ENCODE data around the gene ZNF497. TPM values are rescaled to one million over a fixed set of nuclear protein-coding genes. Genes with fewer than 3 reads are reported as not detected.

Gene ZNF497
- total and polyA plus RNA-seq, 10 of the 15 experiments (the other 5 are each of a cell fraction or from before 2014, with no cell fraction given) = 0.09 to 0.82 (median 0.28) TPM

DNA sequence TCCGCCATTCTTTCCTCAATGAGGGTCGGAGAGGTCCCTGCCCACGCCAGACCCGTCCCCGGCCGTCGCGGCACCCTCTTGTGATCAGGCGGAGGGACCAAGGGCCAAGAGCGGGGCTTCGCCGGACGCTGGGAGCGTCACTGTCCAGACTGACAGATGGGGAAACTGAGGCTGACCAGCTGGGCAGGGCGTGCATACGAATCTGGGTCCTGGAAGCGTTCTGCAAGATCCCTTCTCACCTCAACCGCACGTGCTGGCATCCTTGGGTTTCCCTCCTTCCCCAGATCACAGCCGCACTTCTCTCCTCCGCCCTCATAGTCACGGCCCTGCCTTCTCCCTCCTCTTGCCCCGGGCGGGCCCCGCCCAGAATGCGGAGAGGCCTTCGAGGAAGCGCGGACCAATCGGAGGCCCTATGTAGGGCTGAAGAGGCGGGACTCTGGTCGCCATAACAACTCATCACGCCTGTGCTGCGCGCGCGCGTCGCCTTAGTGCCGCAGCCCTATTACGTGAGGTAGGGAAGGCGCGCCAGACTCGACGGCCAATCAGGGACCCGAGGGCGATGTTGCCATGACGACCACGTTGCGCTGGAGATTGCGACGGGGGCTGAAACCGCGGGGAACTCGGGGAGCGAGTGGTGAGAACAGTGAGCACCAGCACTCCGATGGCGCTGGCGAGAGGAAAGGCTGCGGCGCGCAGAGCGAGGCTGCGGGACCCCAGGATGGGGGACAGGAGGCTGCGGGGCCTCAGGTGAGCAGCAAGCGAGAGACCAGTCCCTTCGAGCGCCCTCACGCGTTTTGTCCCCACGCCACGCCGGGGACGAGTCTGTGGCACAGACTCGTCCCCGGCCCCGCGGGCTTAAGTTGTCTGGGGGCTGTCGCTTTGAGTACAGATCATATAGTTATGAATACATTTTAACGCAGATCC is 38.6 kb upstream of the ZNF497 start (continued):
- TF ChIP-seq, protein P1, sequence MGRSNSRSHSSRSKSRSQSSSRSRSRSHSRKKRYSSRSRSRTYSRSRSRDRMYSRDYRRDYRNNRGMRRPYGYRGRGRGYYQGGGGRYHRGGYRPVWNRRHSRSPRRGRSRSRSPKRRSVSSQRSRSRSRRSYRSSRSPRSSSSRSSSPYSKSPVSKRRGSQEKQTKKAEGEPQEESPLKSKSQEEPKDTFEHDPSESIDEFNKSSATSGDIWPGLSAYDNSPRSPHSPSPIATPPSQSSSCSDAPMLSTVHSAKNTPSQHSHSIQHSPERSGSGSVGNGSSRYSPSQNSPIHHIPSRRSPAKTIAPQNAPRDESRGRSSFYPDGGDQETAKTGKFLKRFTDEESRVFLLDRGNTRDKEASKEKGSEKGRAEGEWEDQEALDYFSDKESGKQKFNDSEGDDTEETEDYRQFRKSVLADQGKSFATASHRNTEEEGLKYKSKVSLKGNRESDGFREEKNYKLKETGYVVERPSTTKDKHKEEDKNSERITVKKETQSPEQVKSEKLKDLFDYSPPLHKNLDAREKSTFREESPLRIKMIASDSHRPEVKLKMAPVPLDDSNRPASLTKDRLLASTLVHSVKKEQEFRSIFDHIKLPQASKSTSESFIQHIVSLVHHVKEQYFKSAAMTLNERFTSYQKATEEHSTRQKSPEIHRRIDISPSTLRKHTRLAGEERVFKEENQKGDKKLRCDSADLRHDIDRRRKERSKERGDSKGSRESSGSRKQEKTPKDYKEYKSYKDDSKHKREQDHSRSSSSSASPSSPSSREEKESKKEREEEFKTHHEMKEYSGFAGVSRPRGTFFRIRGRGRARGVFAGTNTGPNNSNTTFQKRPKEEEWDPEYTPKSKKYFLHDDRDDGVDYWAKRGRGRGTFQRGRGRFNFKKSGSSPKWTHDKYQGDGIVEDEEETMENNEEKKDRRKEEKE (IDR thresholded peaks at IDR 0.05) = no peak
- TF ChIP-seq TBL1XR1 (IDR thresholded peaks at IDR 0.05; ENCODE audit: low read depth, low read length) (no peak; the same call in 1 of the 2 replicates), HCFC1 (IDR thresholded peaks at IDR 0.05; ENCODE audit: low read length) (peak; percentile 57), ZBTB33 (IDR thresholded peaks at IDR 0.05) (no peak), IKZF1 (conservative IDR thresholded peaks at IDR 0.05) (peak; percentile 45; the same call in 1 of the 2 replicates), CUX1 (IDR thresholded peaks at IDR 0.05; ENCODE audit: insufficient replicate concordance, low read depth, low read length) (no peak), CBX5 (IDR thresholded peaks at IDR 0.05; ENCODE audit: low read depth) (no peak), BMI1 (IDR thresholded peaks at IDR 0.05; ENCODE audit: borderline replicate concordance) (peak; percentile 100), SMC3 (IDR thresholded peaks at IDR 0.05; ENCODE audit: borderline replicate concordance, low read length) (no peak), SIN3A (IDR thresholded peaks at IDR 0.05; ENCODE audit: low read depth, low read length) (peak; percentile 83), SMAD5 (IDR thresholded peaks at IDR 0.05; ENCODE audit: low read depth) (0 out of 2 replicates have a peak, but pooled peaks have one; percentile 37)
- TF ChIP-seq, protein P2, sequence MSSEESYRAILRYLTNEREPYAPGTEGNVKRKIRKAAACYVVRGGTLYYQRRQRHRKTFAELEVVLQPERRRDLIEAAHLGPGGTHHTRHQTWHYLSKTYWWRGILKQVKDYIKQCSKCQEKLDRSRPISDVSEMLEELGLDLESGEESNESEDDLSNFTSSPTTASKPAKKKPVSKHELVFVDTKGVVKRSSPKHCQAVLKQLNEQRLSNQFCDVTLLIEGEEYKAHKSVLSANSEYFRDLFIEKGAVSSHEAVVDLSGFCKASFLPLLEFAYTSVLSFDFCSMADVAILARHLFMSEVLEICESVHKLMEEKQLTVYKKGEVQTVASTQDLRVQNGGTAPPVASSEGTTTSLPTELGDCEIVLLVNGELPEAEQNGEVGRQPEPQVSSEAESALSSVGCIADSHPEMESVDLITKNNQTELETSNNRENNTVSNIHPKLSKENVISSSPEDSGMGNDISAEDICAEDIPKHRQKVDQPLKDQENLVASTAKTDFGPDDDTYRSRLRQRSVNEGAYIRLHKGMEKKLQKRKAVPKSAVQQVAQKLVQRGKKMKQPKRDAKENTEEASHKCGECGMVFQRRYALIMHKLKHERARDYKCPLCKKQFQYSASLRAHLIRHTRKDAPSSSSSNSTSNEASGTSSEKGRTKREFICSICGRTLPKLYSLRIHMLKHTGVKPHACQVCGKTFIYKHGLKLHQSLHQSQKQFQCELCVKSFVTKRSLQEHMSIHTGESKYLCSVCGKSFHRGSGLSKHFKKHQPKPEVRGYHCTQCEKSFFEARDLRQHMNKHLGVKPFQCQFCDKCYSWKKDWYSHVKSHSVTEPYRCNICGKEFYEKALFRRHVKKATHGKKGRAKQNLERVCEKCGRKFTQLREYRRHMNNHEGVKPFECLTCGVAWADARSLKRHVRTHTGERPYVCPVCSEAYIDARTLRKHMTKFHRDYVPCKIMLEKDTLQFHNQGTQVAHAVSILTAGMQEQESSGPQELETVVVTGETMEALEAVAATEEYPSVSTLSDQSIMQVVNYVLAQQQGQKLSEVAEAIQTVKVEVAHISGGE (CRISPR knock-in tag; IDR thresholded peaks at IDR 0.05) = no peak
- TF ChIP-seq, protein P3, sequence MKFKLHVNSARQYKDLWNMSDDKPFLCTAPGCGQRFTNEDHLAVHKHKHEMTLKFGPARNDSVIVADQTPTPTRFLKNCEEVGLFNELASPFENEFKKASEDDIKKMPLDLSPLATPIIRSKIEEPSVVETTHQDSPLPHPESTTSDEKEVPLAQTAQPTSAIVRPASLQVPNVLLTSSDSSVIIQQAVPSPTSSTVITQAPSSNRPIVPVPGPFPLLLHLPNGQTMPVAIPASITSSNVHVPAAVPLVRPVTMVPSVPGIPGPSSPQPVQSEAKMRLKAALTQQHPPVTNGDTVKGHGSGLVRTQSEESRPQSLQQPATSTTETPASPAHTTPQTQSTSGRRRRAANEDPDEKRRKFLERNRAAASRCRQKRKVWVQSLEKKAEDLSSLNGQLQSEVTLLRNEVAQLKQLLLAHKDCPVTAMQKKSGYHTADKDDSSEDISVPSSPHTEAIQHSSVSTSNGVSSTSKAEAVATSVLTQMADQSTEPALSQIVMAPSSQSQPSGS (IDR thresholded peaks at IDR 0.05; ENCODE audit: low read length) = no peak

Measured in GM12878 (cell line).